CD14-positive monocyte (primary cell): Measurements from ENCODE around the gene CCDC12. TPM values are rescaled to one million over a fixed set of nuclear protein-coding genes. Genes with fewer than 3 reads are reported as not detected.

Experiments
- DNase-seq, 3 donors: peaks; one replicate each; pipeline ENCODE4 v3.0.0-alpha.2; 2011 to 2022
- H2AFZ ChIP-seq: 2 replicates; pipeline ENCODE4 v1.6.0; 2012; ENCODE audit warnings: mild to moderate bottlenecking, low read depth, low read length, inconsistent platforms; ENCODE audit not compliant: insufficient read depth, poor library complexity, severe bottlenecking
- H3K27ac ChIP-seq, 2 donors: 1 replicate in 1 of 2; 2 replicates in 1 of 2; pipeline ENCODE4 v1.5.1; 2012 to 2013; ENCODE audit warnings: low read length in 2 of 2, control low read depth in 1 of 2, inconsistent platforms in 1 of 2, low read depth in 1 of 2, mild to moderate bottlenecking in 1 of 2
- H3K27me3 ChIP-seq, 2 donors: one replicate each; pipeline versions ENCODE4 v1.6.0 to v1.6.1; 2011 to 2013; ENCODE audit warnings: low read length in 2 of 2; ENCODE audit not compliant: control insufficient read depth in 2 of 2, insufficient read depth in 2 of 2
- H3K36me3 ChIP-seq, 2 donors: replicated peaks in 1 of 2; 1 replicate in 1 of 2; 2 replicates in 1 of 2; pipeline versions ENCODE4 v1.5.1 to v1.6.1; 2012 to 2013; ENCODE audit warnings: low read length in 2 of 2, control low read depth in 1 of 2, inconsistent platforms in 1 of 2, mild to moderate bottlenecking in 1 of 2; ENCODE audit not compliant: insufficient read depth in 2 of 2, control insufficient read depth in 1 of 2
- H3K4me1 ChIP-seq, 2 donors: 1 replicate in 1 of 2; 2 replicates in 1 of 2; pipeline versions ENCODE4 v1.5.1 to v1.6.1; 2012 to 2013; ENCODE audit warnings: low read length in 2 of 2, control low read depth in 1 of 2, inconsistent platforms in 1 of 2, mild to moderate bottlenecking in 1 of 2, moderate library complexity in 1 of 2; ENCODE audit not compliant: insufficient read depth in 2 of 2, control insufficient read depth in 1 of 2
- H3K4me2 ChIP-seq: replicated peaks from 2 replicates; pipeline ENCODE3; 2012; ENCODE audit warnings: low read length, moderate library complexity, mild to moderate bottlenecking; ENCODE audit not compliant: poor library complexity, severe bottlenecking; ENCODE audit errors: extremely low read depth
- H3K4me3 ChIP-seq, 3 experiments: fragments of 200-600 bp in 1 of 3; sonication (generic) in 1 of 3; replicated peaks in 1 of 3; 1 replicate in 2 of 3; 2 replicates in 1 of 3; pipeline ENCODE4 v1.5.1; 2011 to 2013; ENCODE audit warnings: low read length in 3 of 3, mild to moderate bottlenecking in 3 of 3, control low read depth in 2 of 3, low read depth in 2 of 3, inconsistent platforms in 1 of 3, moderate library complexity in 1 of 3
- H3K79me2 ChIP-seq: 2 replicates; pipeline ENCODE4 v1.6.0; 2012; ENCODE audit warnings: mild to moderate bottlenecking, control low read depth, inconsistent platforms, low read length, moderate library complexity; ENCODE audit not compliant: insufficient read depth
- H3K9ac ChIP-seq: 2 replicates; pipeline ENCODE4 v1.6.0; 2017; ENCODE audit warnings: low read length, mild to moderate bottlenecking; ENCODE audit not compliant: insufficient read depth, poor library complexity, severe bottlenecking
- H3K9me3 ChIP-seq, 2 donors: replicated peaks in 1 of 2; 1 replicate in 1 of 2; 2 replicates in 1 of 2; pipeline versions ENCODE4 v1.5.1 to v1.6.1; 2012 to 2013; ENCODE audit warnings: low read length in 2 of 2, control low read depth in 1 of 2; ENCODE audit not compliant: control insufficient read depth in 1 of 2, insufficient read depth in 1 of 2
- H4K20me1 ChIP-seq: 2 replicates; pipeline ENCODE4 v1.6.0; 2012; ENCODE audit warnings: mild to moderate bottlenecking, low read length, control low read depth, moderate library complexity; ENCODE audit not compliant: insufficient read depth
- H3K27ac Mint-ChIP-seq, 7 donors: one replicate each; pipeline ENCODE4 v1.8.0; 2020; ENCODE audit warnings: mild to moderate bottlenecking in 7 of 7, mixed read lengths in 7 of 7, moderate library complexity in 6 of 7, inconsistent platforms in 2 of 7
- H3K27me3 Mint-ChIP-seq, 3 donors: one replicate each; pipeline ENCODE4 v1.8.0; 2021 to 2022; ENCODE audit warnings: low read depth in 3 of 3, mild to moderate bottlenecking in 3 of 3, mixed read lengths in 3 of 3, moderate library complexity in 3 of 3, inconsistent platforms in 1 of 3
- H3K36me3 Mint-ChIP-seq, 2 donors: one replicate each; pipeline ENCODE4 v1.8.0; 2020; ENCODE audit warnings: mixed read lengths in 2 of 2, inconsistent platforms in 1 of 2, mild to moderate bottlenecking in 1 of 2
- H3K4me1 Mint-ChIP-seq: one replicate; pipeline ENCODE4 v1.8.0; 2020; ENCODE audit warnings: mild to moderate bottlenecking, mixed read lengths
- H3K4me3 Mint-ChIP-seq, 2 donors: one replicate each; pipeline ENCODE4 v1.8.0; 2020; ENCODE audit warnings: mild to moderate bottlenecking in 2 of 2, mixed read lengths in 2 of 2, moderate library complexity in 1 of 2
- H3K9me3 Mint-ChIP-seq, 7 donors: one replicate each; pipeline ENCODE4 v1.8.0; 2020 to 2022; ENCODE audit warnings: mixed read lengths in 7 of 7, mild to moderate bottlenecking in 6 of 7, moderate library complexity in 6 of 7, inconsistent platforms in 2 of 7
- WGBS: methylation state at CpG from one replicate; pipeline ENCODE4 v1.1.5; 2013; ENCODE audit warnings: missing lambda C conversion rate; ENCODE audit not compliant: insufficient coverage; 5-methylcytosine and 5-hydroxymethylcytosine counted together
- intact Hi-C, 2 donors: fragments of 100-400 bp; cut with micrococcal nuclease; formaldehyde crosslinking; loops; one replicate each; pipeline versions ENCODE4 v1.15.0 to v1.15.1; 2023
- polyA plus RNA-seq, 3 donors: library from polyadenylated mRNA; depleted of rRNA in 1 of 3; unstranded in 2 of 3; stranded (reverse) in 1 of 3; fragments of 300-500 nt in 2 of 3; fragments of >200 nt in 1 of 3; fragmentation: Illumina TruSeq in 2 of 3; gene quantifications; 1 replicate in 2 of 3; 2 replicates in 1 of 3; pipeline ENCODE4 v1.2.3, GENCODE V29; 2012 to 2021
- TF ChIP-seq, protein P1 (sequence below): fragments of 200-600 bp; IDR thresholded peaks from one replicate; pipeline ENCODE4 v1.8.0; 2022; ENCODE audit warnings: antibody characterized with exemption, mild to moderate bottlenecking

Gene CCDC12
- polyA plus RNA-seq, 3 donors = 50.1 to 70.7 (median 55.8) TPM

GRCh38 chr3:46890132-46890531 lies 86.4 kb downstream of the CCDC12 start:
- Histone ChIP-seq H3K9ac (no peak overlapping the region), H3K36me3 (no peaks in the 10 kb centered on the region), H3K4me2 (no peak overlapping the region), H3K27ac (no peak overlapping the region), H3K9me3 (no peaks in the 10 kb centered on the region), H2AFZ (no peak overlapping the region), H3K79me2 (no peaks in the 10 kb centered on the region), H3K27me3 (peaks cover 0 to 47% of the 10 kb centered on the region in 2 donors), H4K20me1 (no peaks in the 10 kb centered on the region), H3K4me3 (no peak overlapping the region), H3K4me1 (peaks cover 13 to 14% of the 10 kb centered on the region in 2 donors)
- Mint-ChIP-seq H3K27ac (no peak overlapping the region), H3K9me3 (peaks cover 0 to 3% (median 0%) of the 10 kb centered on the region in 7 donors), H3K27me3 (peaks cover 29 to 76% (median 41%) of the 10 kb centered on the region in 3 donors), H3K4me3 (no peak overlapping the region), H3K4me1 (peaks cover 21% of the 10 kb centered on the region), H3K36me3 (peaks cover 0 to under 1% of the 10 kb centered on the region in 2 donors)
- 100% methylated on average over 1 of the region's 1 CpG for WGBS
- intact Hi-C loops = no loop called here
- TF ChIP-seq, protein P1, sequence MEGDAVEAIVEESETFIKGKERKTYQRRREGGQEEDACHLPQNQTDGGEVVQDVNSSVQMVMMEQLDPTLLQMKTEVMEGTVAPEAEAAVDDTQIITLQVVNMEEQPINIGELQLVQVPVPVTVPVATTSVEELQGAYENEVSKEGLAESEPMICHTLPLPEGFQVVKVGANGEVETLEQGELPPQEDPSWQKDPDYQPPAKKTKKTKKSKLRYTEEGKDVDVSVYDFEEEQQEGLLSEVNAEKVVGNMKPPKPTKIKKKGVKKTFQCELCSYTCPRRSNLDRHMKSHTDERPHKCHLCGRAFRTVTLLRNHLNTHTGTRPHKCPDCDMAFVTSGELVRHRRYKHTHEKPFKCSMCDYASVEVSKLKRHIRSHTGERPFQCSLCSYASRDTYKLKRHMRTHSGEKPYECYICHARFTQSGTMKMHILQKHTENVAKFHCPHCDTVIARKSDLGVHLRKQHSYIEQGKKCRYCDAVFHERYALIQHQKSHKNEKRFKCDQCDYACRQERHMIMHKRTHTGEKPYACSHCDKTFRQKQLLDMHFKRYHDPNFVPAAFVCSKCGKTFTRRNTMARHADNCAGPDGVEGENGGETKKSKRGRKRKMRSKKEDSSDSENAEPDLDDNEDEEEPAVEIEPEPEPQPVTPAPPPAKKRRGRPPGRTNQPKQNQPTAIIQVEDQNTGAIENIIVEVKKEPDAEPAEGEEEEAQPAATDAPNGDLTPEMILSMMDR = no peak
- DNase-seq = no peak

- DNase-seq = no peak
- peaks cover 35 to 82% (median 47%) of the 10 kb centered on the region in 3 donors for H3K27me3 Mint-ChIP-seq
- Histone ChIP-seq H3K36me3 (no peaks in the 10 kb centered on the region), H3K9me3 (no peaks in the 10 kb centered on the region), H3K27ac (no peak overlapping the region), H3K79me2 (no peaks in the 10 kb centered on the region), H3K4me3 (no peak overlapping the region), H3K9ac (no peak overlapping the region), H3K4me1 (peaks cover 13 to 14% of the 10 kb centered on the region in 2 donors), H3K4me2 (no peak overlapping the region), H2AFZ (no peak overlapping the region), H4K20me1 (no peaks in the 10 kb centered on the region), H3K27me3 (peaks cover 4 to 53% of the 10 kb centered on the region in 2 donors)
- H3K4me1 Mint-ChIP-seq = peaks cover 19% of the 10 kb centered on the region
- intact Hi-C loops = no loop called here
- no CpG with 5 or more reads among the region's 6 CpGs for WGBS
- no peak overlapping the region for H3K4me3 Mint-ChIP-seq
- H3K36me3 Mint-ChIP-seq = peaks cover 0 to 2% of the 10 kb centered on the region in 2 donors
- H3K9me3 Mint-ChIP-seq = peaks cover 0 to 5% (median 1%) of the 10 kb centered on the region in 7 donors
- TF ChIP-seq, protein P1 = no peak
- H3K27ac Mint-ChIP-seq = no peak overlapping the region
Measured at GRCh38 chr3:46889381-46890110, 87.0 kb downstream of the CCDC12 start.
